Breast epithelium (tissue), 3 donors: Measurements from ENCODE around the gene CPOX.

Experiments
- CTCF ChIP-seq, 3 donors: fragments of 450-650 bp; IDR thresholded peaks; one replicate each; pipeline ENCODE4 v1.5.1; 2016 to 2017; ENCODE audit warnings: antibody characterized with exemption in 3 of 3, mild to moderate bottlenecking in 3 of 3, moderate library complexity in 3 of 3
- POLR2A ChIP-seq: fragments of 450-650 bp; IDR thresholded peaks from one replicate; pipeline ENCODE4 v1.6.1; 2016; ENCODE audit warnings: antibody characterized with exemption, mild to moderate bottlenecking, moderate library complexity
- POLR2AphosphoS5 ChIP-seq, 3 donors: sonication (generic); formaldehyde crosslinking; IDR thresholded peaks; one replicate each; pipeline ENCODE4 v1.6.1; 2017; ENCODE audit warnings: antibody characterized with exemption in 3 of 3

DNA sequence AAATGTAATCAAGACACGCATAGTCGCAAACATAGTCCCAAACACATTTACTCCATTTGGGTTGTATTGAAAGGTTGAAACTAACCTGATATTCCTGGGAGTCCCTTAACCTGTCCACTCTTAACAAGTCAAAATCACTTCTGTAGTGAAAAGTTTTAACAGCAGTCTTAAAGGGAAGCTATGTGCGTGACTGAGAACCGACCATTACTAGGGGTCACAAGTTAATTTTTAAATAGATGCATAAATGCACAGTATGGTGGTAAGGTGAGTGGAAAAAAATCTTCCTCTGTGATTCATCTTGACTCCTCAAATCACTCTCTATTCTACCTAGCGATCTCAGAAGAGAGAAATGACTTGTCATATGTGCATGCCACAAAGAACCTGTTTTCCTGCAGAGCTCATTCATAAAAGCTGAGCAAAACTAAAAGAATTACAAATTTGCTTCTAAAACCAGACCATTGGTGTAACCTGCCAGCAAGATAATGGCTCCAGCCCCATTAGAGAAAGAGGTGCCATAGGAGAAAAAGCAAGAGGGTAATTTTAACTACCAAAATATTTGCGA, 56.9 kb downstream of the CPOX start:
- no peak for TF ChIP-seq CTCF (IDR thresholded peaks at IDR 0.05)
- TF ChIP-seq POLR2AphosphoS5 (IDR thresholded peaks at IDR 0.05), result no peak
- no peak for TF ChIP-seq POLR2A
